Astrocyte of the cerebellum (primary cell): Measurements from ENCODE around the gene ZNF865.
A peak's percentile ranks its signal among the peaks of the same experiment; 100 is the strongest.

Source experiments
- DNase-seq: peaks from one replicate; pipeline ENCODE4 v3.0.0-alpha.2; 2011; ENCODE audit warnings: low read depth
- H3K4me3 ChIP-seq: 2 replicates; pipeline ENCODE4 v1.5.1; 2011; ENCODE audit warnings: mild to moderate bottlenecking, low read depth, low read length, moderate library complexity
- CTCF ChIP-seq: IDR thresholded peaks from 2 replicates; pipeline ENCODE4 v1.5.1; 2012; ENCODE audit warnings: low read length, low read depth, moderate library complexity, mild to moderate bottlenecking; ENCODE audit errors: missing control alignments
- in situ Hi-C: cut with HindIII; loops from 2 replicates; pipeline ENCODE4 v1.10.0; 2017; ENCODE audit warnings: low sequenced_read_pairs

ZNF865 gene

GRCh38 chr19:55647732-55648584 lies 42.5 kb downstream of the ZNF865 start, which contains the start of gene CCDC106:
Gene CCDC106 (plus strand): TSS chr19:55648212. CDS start chr19:55649047, 835 bp downstream.
- peak within 1 kb of the TSS; percentile 76 for H3K4me3 ChIP-seq
- TF ChIP-seq CTCF, result no peak
- DNase-seq, result no peak
- in situ Hi-C loops, result no loop called here

DNA sequence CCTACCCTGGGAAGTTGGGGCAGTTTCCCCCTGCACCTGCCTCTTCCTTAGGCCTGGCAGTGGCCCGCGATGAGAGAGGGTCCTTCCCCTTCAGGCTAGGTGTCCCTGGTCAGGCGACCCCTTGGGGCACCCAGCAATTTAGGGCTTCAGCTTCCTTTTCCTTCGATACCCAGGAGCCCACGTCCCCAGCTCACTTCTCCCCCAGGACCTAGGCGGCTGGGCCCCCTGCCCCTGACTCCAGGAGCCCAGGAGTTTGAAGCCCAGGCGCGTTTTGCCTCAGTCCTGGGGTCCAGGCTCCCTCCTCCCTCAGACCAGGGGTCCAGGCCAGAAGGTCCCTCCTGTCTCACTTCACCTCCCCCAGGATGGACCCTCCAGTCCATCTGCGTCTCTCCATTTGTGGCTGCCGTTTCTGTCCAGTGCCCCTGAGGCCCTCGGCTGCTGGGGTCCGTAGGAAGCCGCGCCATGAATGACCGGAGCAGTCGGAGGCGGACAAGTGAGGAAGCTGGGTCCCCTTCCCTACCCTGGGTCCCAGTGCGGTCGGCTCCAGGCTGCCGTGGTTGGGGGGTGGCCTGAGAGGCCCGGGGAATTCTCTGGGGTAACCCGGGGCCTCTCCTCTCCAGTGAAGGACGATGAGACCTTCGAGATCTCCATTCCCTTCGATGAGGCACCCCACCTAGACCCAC lies 43.3 kb downstream of the ZNF865 start:
- no peak for DNase-seq
- peak overlapping the region; percentile 76 for H3K4me3 ChIP-seq
- in situ Hi-C loops, result no loop called here
- no peak for TF ChIP-seq CTCF

GRCh38 chr19:55649268-55650125 lies 44.0 kb downstream of the ZNF865 start:
- TF ChIP-seq CTCF, result no peak
- in situ Hi-C loops, result no loop called here
- peak overlapping the region; percentile 76 for H3K4me3 ChIP-seq
- no peak for DNase-seq

DNA sequence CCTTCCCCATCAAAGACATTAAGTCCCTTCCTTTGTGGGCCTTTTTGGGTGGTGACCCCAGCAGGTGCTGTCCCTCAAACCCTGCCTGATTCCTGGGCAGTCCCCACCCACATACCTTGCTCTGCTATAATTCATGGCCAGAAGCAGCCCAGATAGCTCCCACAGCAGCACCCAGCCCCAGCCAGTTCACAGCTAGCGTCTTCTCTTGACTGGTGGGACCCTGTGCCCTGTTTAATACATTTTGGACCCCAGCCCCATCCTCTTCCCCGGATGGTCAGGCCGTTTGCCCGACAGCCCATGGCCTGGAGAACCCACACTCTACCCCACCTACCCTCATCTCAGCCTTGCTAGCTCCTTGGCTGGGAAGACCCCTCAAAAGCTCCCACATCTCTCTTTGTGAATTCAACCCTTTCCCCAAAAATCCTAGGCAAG lies 44.7 kb downstream of the ZNF865 start:
- no peak for TF ChIP-seq CTCF
- in situ Hi-C loops, result no loop called here
- no peak for DNase-seq
- no peak overlapping the region for H3K4me3 ChIP-seq

- no peak overlapping the region for H3K4me3 ChIP-seq
- DNase-seq, result no peak
- no peak for TF ChIP-seq CTCF
- in situ Hi-C loops, result no loop called here
Measured at GRCh38 chr19:55650602-55651230, 45.3 kb downstream of the ZNF865 start.

GRCh38 chr19:55651236-55651635 lies 45.8 kb downstream of the ZNF865 start:
- H3K4me3 ChIP-seq, result no peak overlapping the region
- no peak for TF ChIP-seq CTCF
- in situ Hi-C loops, result no loop called here
- DNase-seq, result no peak
